K562 (cell line): ENCODE measurements around the gene GPR153. TPM values are rescaled to one million over a fixed set of nuclear protein-coding genes. Genes with fewer than 3 reads are reported as not detected.

Experiments
- ATF1 ChIP-seq, 2 experiments: fragments of 450-650 bp in 1 of 2; IDR thresholded peaks; 2 replicates each; pipeline ENCODE4 v1.6.1; 2016; ENCODE audit warnings: missing compliant biosample characterization in 1 of 2, missing genetic modification characterization in 1 of 2
- CCAR2 ChIP-seq: fragments of 200-400 bp; formaldehyde crosslinking; IDR thresholded peaks from 2 replicates; pipeline ENCODE4 v1.6.1; 2017; ENCODE audit warnings: mild to moderate bottlenecking, low read depth, low read length
- CSDE1 ChIP-seq, 2 experiments: fragments of 450-650 bp; IDR thresholded peaks; 2 replicates each; pipeline ENCODE4 v1.6.1; 2016; ENCODE audit warnings: mild to moderate bottlenecking in 1 of 2
- CTCFL ChIP-seq: IDR thresholded peaks from 2 replicates; pipeline ENCODE4 v1.6.1; 2011; ENCODE audit warnings: borderline replicate concordance, low read depth, mild to moderate bottlenecking, moderate library complexity, low read length; ENCODE audit not compliant: insufficient read depth, poor library complexity, severe bottlenecking
- FOXJ2 ChIP-seq: fragments of 200-800 bp; sonication (Bioruptor generic); IDR thresholded peaks from 2 replicates; pipeline ENCODE4 v1.6.1; 2016; ENCODE audit warnings: missing genetic modification characterization, missing compliant biosample characterization
- MGA ChIP-seq: fragments of 450-650 bp; IDR thresholded peaks from 2 replicates; pipeline ENCODE4 v1.6.1; 2016; ENCODE audit warnings: mild to moderate bottlenecking, moderate library complexity
- NONO ChIP-seq, 2 experiments: fragments of 200-400 bp in 1 of 2; fragments of 450-650 bp in 1 of 2; formaldehyde crosslinking in 1 of 2; IDR thresholded peaks; 2 replicates each; pipeline ENCODE4 v1.6.1; 2017; ENCODE audit warnings: low read depth in 2 of 2, mild to moderate bottlenecking in 2 of 2, moderate library complexity in 2 of 2, low read length in 1 of 2
- NR2C2 ChIP-seq, 2 experiments: fragments of 200-800 bp in 1 of 2; sonication (Bioruptor generic) in 1 of 2; sonication (generic) in 1 of 2; formaldehyde crosslinking in 1 of 2; IDR thresholded peaks; 2 replicates each; pipeline versions ENCODE4 v1.6.1 to v1.8.0; 2016 to 2022; ENCODE audit warnings: mild to moderate bottlenecking in 1 of 2, missing compliant biosample characterization in 1 of 2, missing genetic modification characterization in 1 of 2, missing genetic modification reagents in 1 of 2
- SNAPC5 ChIP-seq: fragments of 250-450 bp; sonication (Bioruptor Pico); IDR thresholded peaks from 2 replicates; pipeline ENCODE4 v1.8.0; 2021; ENCODE audit warnings: moderate library complexity, mild to moderate bottlenecking, inconsistent platforms
- SRF ChIP-seq, 2 experiments: fragments of 250-450, 450-650 bp in 1 of 2; sonication (Bioruptor Pico) in 1 of 2; sonication (generic) in 1 of 2; formaldehyde crosslinking; IDR thresholded peaks; 2 replicates each; pipeline versions ENCODE4 v1.5.0 to v1.5.1; 2020 to 2022; ENCODE audit warnings: mild to moderate bottlenecking in 1 of 2, missing genetic modification reagents in 1 of 2
- ZNF232 ChIP-seq: sonication (generic); formaldehyde crosslinking; IDR thresholded peaks from 2 replicates; pipeline ENCODE4 v1.8.0; 2022; ENCODE audit warnings: mild to moderate bottlenecking, missing genetic modification reagents
- polyA plus RNA-seq, 8 experiments: library from polyadenylated mRNA; depleted of rRNA in 4 of 8; stranded (reverse) in 5 of 8; unstranded in 3 of 8; fragments of >200 nt; fragmentation: Nextera tagmentation in 2 of 8; fragmentation: Illumina TruSeq in 1 of 8; extraction: Ambion mirVana in 2 of 8; extraction: Trizol in 1 of 8; gene quantifications; 2 replicates each; pipeline versions ENCODE4 v1.2.1 to v1.2.3, GENCODE V29; 2011 to 2014; ENCODE audit warnings: inconsistent platforms in 1 of 8, missing spikeins in 1 of 8
- total RNA-seq, 7 experiments: library from RNA; depleted of rRNA in 6 of 7; stranded (reverse); fragments of >200 nt in 6 of 7; fragmentation: Illumina TruSeq in 2 of 7; extraction: Trizol in 2 of 7; gene quantifications; 2 replicates each; pipeline versions ENCODE4 v1.2.1 to v1.2.3, GENCODE V29; 2011 to 2021; ENCODE audit warnings: low replicate concordance in 1 of 7

Gene GPR153
- total and polyA plus RNA-seq, 9 of the 15 experiments (the other 6 are each of a cell fraction or from before 2014, with no cell fraction given), result 0.01 to 1.5 (median 0.51) TPM

GRCh38 chr1:6199298-6200187 lies 61.4 kb downstream of the GPR153 start, which contains the start of gene RPL22 (continued):
- TF ChIP-seq MGA, result peak; percentile 71; the same call in 1 of the 2 replicates
- peak; percentile 84 for TF ChIP-seq FOXJ2 (tag)
- TF ChIP-seq CTCFL, result no peak
- no peak for TF ChIP-seq ATF1 (CRISPR knock-in tag; IDR thresholded peaks at IDR 0.05)
- peak; percentile 77 for TF ChIP-seq ATF1 (tag; IDR thresholded peaks at IDR 0.05)
- no peak for TF ChIP-seq ZNF232 (CRISPR knock-in tag)
- no peak for TF ChIP-seq CSDE1 (IDR thresholded peaks at IDR 0.05)
- peak; percentile 87 for TF ChIP-seq NR2C2 (CRISPR knock-in tag; IDR thresholded peaks at IDR 0.05)
- peak; percentile 60; the same call in 1 of the 2 replicates for TF ChIP-seq NR2C2 (tag; IDR thresholded peaks at IDR 0.05)
- peak in 1 of 2 experiments; percentile 66; a peak in 2 of 4 replicates for TF ChIP-seq SRF (CRISPR knock-in tag; IDR thresholded peaks at IDR 0.05)
- TF ChIP-seq CCAR2, result no peak
- TF ChIP-seq SNAPC5 (CRISPR knock-in tag), result no peak
- peak; percentile 82 to 98 for TF ChIP-seq NONO (IDR thresholded peaks at IDR 0.05; ENCODE audit: low read depth in 2 of 2, low read length in 1 of 2)
